NB4 (cell line): ENCODE data around the gene C16orf87.

ENCODE experiments used
- MAX ChIP-seq: IDR thresholded peaks from 2 replicates; pipeline ENCODE4 v1.6.1; 2011; ENCODE audit warnings: low read depth, low read length
- TF ChIP-seq, protein P1 (sequence below): IDR thresholded peaks from one replicate; pipeline ENCODE4 v1.5.1; 2012; ENCODE audit warnings: low read depth, low read length

GRCh38 chr16:46811682-46812081 lies 19.3 kb downstream of the C16orf87 start:
- TF ChIP-seq, protein P1, sequence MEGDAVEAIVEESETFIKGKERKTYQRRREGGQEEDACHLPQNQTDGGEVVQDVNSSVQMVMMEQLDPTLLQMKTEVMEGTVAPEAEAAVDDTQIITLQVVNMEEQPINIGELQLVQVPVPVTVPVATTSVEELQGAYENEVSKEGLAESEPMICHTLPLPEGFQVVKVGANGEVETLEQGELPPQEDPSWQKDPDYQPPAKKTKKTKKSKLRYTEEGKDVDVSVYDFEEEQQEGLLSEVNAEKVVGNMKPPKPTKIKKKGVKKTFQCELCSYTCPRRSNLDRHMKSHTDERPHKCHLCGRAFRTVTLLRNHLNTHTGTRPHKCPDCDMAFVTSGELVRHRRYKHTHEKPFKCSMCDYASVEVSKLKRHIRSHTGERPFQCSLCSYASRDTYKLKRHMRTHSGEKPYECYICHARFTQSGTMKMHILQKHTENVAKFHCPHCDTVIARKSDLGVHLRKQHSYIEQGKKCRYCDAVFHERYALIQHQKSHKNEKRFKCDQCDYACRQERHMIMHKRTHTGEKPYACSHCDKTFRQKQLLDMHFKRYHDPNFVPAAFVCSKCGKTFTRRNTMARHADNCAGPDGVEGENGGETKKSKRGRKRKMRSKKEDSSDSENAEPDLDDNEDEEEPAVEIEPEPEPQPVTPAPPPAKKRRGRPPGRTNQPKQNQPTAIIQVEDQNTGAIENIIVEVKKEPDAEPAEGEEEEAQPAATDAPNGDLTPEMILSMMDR = no peak
- TF ChIP-seq MAX = no peak
